ENCODE measurements around the gene SKA1. TPM values are rescaled to one million over a fixed set of nuclear protein-coding genes. Genes with fewer than 3 reads are reported as not detected.
"Not testable (repeated sequence)": the region's sequence is repeated elsewhere in the genome, so short reads cannot be mapped to it uniquely, and the experiment has no call there.

The SKA1 gene
- total RNA-seq, 1 donor from 2014 or later = 0.44 TPM

- no peak overlapping the region for H3K27ac ChIP-seq (replicated peaks)
- H3K4me1 ChIP-seq = no peaks in the 10 kb centered on the region
- no peak for DNase-seq
- H3K36me3 ChIP-seq = no peaks in the 10 kb centered on the region
- TF ChIP-seq CTCF (IDR thresholded peaks at IDR 0.05; ENCODE audit: borderline replicate concordance) = peak; percentile 58
- peaks cover 16% of the 10 kb centered on the region for H3K9me3 ChIP-seq (replicated peaks)
- no peak overlapping the region for H3K4me3 ChIP-seq
- intact Hi-C loops (cut with micrococcal nuclease) = no loop called here
- H3K27me3 ChIP-seq (ENCODE audit: low read depth) = no peaks in the 10 kb centered on the region
Measured at GRCh38 chr18:50429207-50429948, 54.5 kb downstream of the SKA1 start.

- H3K27ac ChIP-seq (replicated peaks) = no peak overlapping the region
- H3K27me3 ChIP-seq (ENCODE audit: low read depth) = no peaks in the 10 kb centered on the region
- no peak for TF ChIP-seq CTCF (IDR thresholded peaks at IDR 0.05; ENCODE audit: borderline replicate concordance)
- intact Hi-C loops (cut with micrococcal nuclease) = no loop called here
- H3K4me1 ChIP-seq = no peaks in the 10 kb centered on the region
- DNase-seq = no peak
- H3K36me3 ChIP-seq = no peaks in the 10 kb centered on the region
- no peak overlapping the region for H3K4me3 ChIP-seq
- no peaks in the 10 kb centered on the region for H3K9me3 ChIP-seq (replicated peaks)
Measured at GRCh38 chr18:50432915-50433314, 58.1 kb downstream of the SKA1 start.

- intact Hi-C loops (cut with micrococcal nuclease); H3K27ac ChIP-seq (replicated peaks); H3K27me3 ChIP-seq (ENCODE audit: low read depth); H3K4me3 ChIP-seq; H3K9me3 ChIP-seq (replicated peaks); DNase-seq; H3K4me1 ChIP-seq; H3K36me3 ChIP-seq: not testable (repeated sequence)
Measured at GRCh38 chr18:50436742-50437141, 61.9 kb downstream of the SKA1 start.

- intact Hi-C loops (cut with micrococcal nuclease) = no loop called here
- DNase-seq = no peak
- Histone ChIP-seq H3K36me3 (no peaks in the 10 kb centered on the region), H3K9me3 (replicated peaks) (peaks cover 14% of the 10 kb centered on the region), H3K4me3 (no peak overlapping the region), H3K27ac (replicated peaks) (no peak overlapping the region), H3K27me3 (ENCODE audit: low read depth) (no peaks in the 10 kb centered on the region), H3K4me1 (no peaks in the 10 kb centered on the region)
- TF ChIP-seq CTCF (IDR thresholded peaks at IDR 0.05; ENCODE audit: borderline replicate concordance) = no peak
Measured at GRCh38 chr18:50439460-50440015, 64.7 kb downstream of the SKA1 start.

GRCh38 chr18:50441016-50441415 is 66.2 kb downstream of the SKA1 start:
- Histone ChIP-seq H3K9me3 (replicated peaks) (peaks cover 17% of the 10 kb centered on the region), H3K27me3 (ENCODE audit: low read depth) (no peaks in the 10 kb centered on the region), H3K27ac (replicated peaks) (no peak overlapping the region), H3K4me3 (no peak overlapping the region), H3K36me3 (no peaks in the 10 kb centered on the region), H3K4me1 (no peaks in the 10 kb centered on the region)
- DNase-seq = no peak
- no peak for TF ChIP-seq CTCF (IDR thresholded peaks at IDR 0.05; ENCODE audit: borderline replicate concordance)
- intact Hi-C loops (cut with micrococcal nuclease) = no loop called here

- intact Hi-C loops (cut with micrococcal nuclease) = no loop called here
- no peak for DNase-seq
- Histone ChIP-seq H3K4me1 (no peaks in the 10 kb centered on the region), H3K4me3 (no peak overlapping the region), H3K36me3 (no peaks in the 10 kb centered on the region), H3K9me3 (replicated peaks) (peaks cover 17% of the 10 kb centered on the region), H3K27ac (replicated peaks) (no peak overlapping the region), H3K27me3 (ENCODE audit: low read depth) (no peaks in the 10 kb centered on the region)
- TF ChIP-seq CTCF (IDR thresholded peaks at IDR 0.05; ENCODE audit: borderline replicate concordance) = no peak
Measured at GRCh38 chr18:50441501-50441900, 66.7 kb downstream of the SKA1 start.
